ENCODE data around the gene BLTP3A. TPM values are rescaled to one million over a fixed set of nuclear protein-coding genes. Genes with fewer than 3 reads are reported as not detected.
"Not testable (repeated sequence)": the region's sequence is repeated elsewhere in the genome, so short reads cannot be mapped to it uniquely, and the experiment has no call there.

The BLTP3A gene
- total and polyA plus RNA-seq, 7 experiments from 2014 or later = 0.72 to 12.9 (median 11.7) TPM

DNA sequence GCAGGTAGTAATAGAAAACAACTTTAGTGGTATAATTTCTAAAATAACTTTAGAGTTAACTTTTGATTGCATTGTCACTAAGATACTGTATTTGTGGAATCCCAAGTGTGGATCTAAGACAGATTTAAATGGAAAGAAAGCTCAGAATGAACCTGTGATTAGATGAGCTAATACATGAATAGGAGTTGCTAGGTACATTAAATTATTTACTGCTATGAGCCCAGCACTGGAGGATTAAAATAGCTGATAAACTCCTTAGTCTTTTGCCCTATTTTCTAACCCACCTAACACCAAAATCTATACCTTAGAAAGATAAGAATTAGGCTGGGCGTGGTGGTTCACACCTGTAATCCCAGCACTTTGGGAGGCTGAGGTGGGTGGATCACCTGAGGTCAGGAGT is 23.7 kb upstream of the BLTP3A start:
- Mint-ChIP-seq H3K36me3 (peaks cover 4 to 54% (median 17%) of the 10 kb centered on the region in 5 donors), H3K4me1 (peaks cover 9 to 28% (median 18%) of the 10 kb centered on the region in 7 donors), H3K4me3 (no peak overlapping the region), H3K9me3 (no peaks in the 10 kb centered on the region), H3K27me3 (no peaks in the 10 kb centered on the region), H3K27ac (no peak overlapping the region)
- H3K4me3 ChIP-seq (ENCODE audit: low read length) = no peak overlapping the region
- CTCF ChIA-PET = no interaction called here
- H3K36me3 ChIP-seq (ENCODE audit: control insufficient read depth in 2 of 3, insufficient read depth in 3 of 3, low read length in 3 of 3) = peaks cover 18 to 70% (median 19%) of the 10 kb centered on the region in 3 experiments
- POLR2A ChIA-PET = interaction anchor here (1.1 kb wide), 1 partner anchor 10 kb away, joined by 3 read pairs; no protein-coding TSS in a partner anchor
- intact Hi-C loops (cut with micrococcal nuclease) = no loop called here
- DNase-seq = no peak
- H3K9me3 ChIP-seq (ENCODE audit: control insufficient read depth in 2 of 3, low read length in 3 of 3) = no peaks in the 10 kb centered on the region
- no peak overlapping the region for H3K27ac ChIP-seq (ENCODE audit: low read depth, low read length)
- H3K4me1 ChIP-seq (ENCODE audit: control insufficient read depth in 2 of 2, insufficient read depth in 2 of 2, low read length in 2 of 2) = peaks cover 0 to 10% of the 10 kb centered on the region in 2 donors
- no peaks in the 10 kb centered on the region for H3K27me3 ChIP-seq (ENCODE audit: control insufficient read depth in 2 of 2, insufficient read depth in 2 of 2, low read length in 2 of 2)
- no peak for ATAC-seq

DNA sequence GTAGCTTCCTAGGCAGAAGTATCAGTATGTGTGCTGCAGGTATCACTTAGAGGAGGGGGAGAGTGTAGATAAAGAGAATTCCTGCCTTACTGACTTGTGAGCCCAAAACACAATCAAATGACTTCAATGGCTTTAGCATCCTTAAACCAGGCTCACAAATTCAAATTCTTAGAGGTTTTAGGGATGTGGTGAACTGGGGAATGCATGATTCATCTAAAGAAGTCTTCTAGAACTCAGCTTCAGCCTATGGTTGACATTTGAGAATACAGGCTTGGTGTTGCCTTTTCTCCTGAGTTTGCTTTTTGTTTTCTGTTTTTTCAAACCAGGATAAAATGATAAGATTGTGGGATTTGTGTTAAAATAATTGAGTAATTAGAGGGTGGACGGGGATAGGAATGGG is 20.2 kb upstream of the BLTP3A start:
- ChIA-PET CTCF (no interaction called here), POLR2A (interaction anchor here (0.6 to 1.1 kb wide), 2 partner anchors 13 to 19 kb away, joined by 3 read pairs; no protein-coding TSS in a partner anchor)
- intact Hi-C loops (cut with micrococcal nuclease) = no loop called here
- no peak overlapping the region for H3K4me3 ChIP-seq (ENCODE audit: low read length)
- Mint-ChIP-seq H3K27me3 (no peaks in the 10 kb centered on the region), H3K4me3 (no peak overlapping the region), H3K36me3 (peaks cover 13 to 65% (median 22%) of the 10 kb centered on the region in 5 donors), H3K27ac (peak overlapping the region in 2 of 9 donors; percentile 19 to 48), H3K4me1 (peaks cover 9 to 27% (median 18%) of the 10 kb centered on the region in 7 donors), H3K9me3 (no peaks in the 10 kb centered on the region)
- H3K4me1 ChIP-seq (ENCODE audit: control insufficient read depth in 2 of 2, insufficient read depth in 2 of 2, low read length in 2 of 2) = peaks cover 0 to 10% of the 10 kb centered on the region in 2 donors
- no peaks in the 10 kb centered on the region for H3K27me3 ChIP-seq (ENCODE audit: control insufficient read depth in 2 of 2, insufficient read depth in 2 of 2, low read length in 2 of 2)
- no peaks in the 10 kb centered on the region for H3K9me3 ChIP-seq (ENCODE audit: control insufficient read depth in 2 of 3, low read length in 3 of 3)
- H3K27ac ChIP-seq (ENCODE audit: low read depth, low read length) = no peak overlapping the region
- ATAC-seq = no peak
- DNase-seq = no peak
- H3K36me3 ChIP-seq (ENCODE audit: control insufficient read depth in 2 of 3, insufficient read depth in 3 of 3, low read length in 3 of 3) = peaks cover 24 to 72% (median 25%) of the 10 kb centered on the region in 3 experiments

DNA sequence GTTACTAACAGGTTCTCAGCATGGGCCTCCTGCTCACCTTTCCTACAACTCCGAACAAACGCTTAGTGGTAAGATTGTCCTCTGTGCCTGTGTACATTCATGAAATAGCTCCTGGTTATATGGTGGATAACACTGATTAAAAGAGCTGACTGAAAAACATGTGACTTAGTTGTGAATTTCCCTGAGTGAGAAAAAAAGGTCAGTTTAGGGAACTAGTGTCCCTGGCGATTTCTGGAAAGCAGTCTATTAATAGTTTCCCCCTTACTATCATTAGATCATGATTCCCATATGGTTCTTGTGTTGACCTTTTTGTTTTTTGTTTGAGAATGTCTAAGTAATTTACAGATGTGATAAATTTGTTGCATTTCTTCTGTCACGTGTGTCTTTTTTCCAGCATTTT is 18.9 kb upstream of the BLTP3A start:
- no peaks in the 10 kb centered on the region for H3K27me3 Mint-ChIP-seq
- H3K4me3 Mint-ChIP-seq = no peak overlapping the region
- no peak overlapping the region for H3K27ac Mint-ChIP-seq
- Histone ChIP-seq H3K27me3 (ENCODE audit: control insufficient read depth in 2 of 2, insufficient read depth in 2 of 2, low read length in 2 of 2) (no peaks in the 10 kb centered on the region), H3K9me3 (ENCODE audit: control insufficient read depth in 2 of 3, low read length in 3 of 3) (no peaks in the 10 kb centered on the region), H3K4me1 (ENCODE audit: control insufficient read depth in 2 of 2, insufficient read depth in 2 of 2, low read length in 2 of 2) (peaks cover 0 to 10% of the 10 kb centered on the region in 2 donors), H3K27ac (ENCODE audit: low read depth, low read length) (no peak overlapping the region), H3K36me3 (ENCODE audit: control insufficient read depth in 2 of 3, insufficient read depth in 3 of 3, low read length in 3 of 3) (peaks cover 14 to 64% (median 17%) of the 10 kb centered on the region in 3 experiments), H3K4me3 (ENCODE audit: low read length) (no peak overlapping the region)
- POLR2A ChIA-PET = interaction anchor here (0.6 kb wide), 1 partner anchor 21 kb away, joined by 3 read pairs; no protein-coding TSS in a partner anchor
- ATAC-seq (no peak), DNase-seq (no peak)
- CTCF ChIA-PET = no interaction called here
- peaks cover 13 to 58% (median 24%) of the 10 kb centered on the region in 5 donors for H3K36me3 Mint-ChIP-seq
- peaks cover 9 to 23% (median 18%) of the 10 kb centered on the region in 7 donors for H3K4me1 Mint-ChIP-seq
- intact Hi-C loops (cut with micrococcal nuclease) = no loop called here
- H3K9me3 Mint-ChIP-seq = no peaks in the 10 kb centered on the region

DNA sequence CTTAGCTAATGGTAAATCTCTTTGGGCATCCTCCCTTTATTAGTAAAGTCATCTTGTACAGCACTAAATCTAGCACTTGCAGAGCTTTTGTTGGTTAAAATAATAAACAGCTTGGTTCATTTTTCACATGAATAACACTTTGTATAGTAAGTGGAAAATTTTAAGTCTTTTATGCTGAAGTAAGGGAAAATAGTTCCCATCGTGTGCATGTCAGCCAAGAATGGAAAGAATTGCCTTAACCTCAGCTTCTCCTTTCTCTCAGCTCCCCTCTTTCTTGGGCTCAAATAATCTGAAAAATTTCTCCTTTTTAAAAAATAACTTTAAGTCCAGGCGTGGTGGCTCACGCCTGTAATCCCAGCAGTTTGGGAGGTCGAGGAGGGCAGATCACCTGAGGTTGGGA is 18.0 kb upstream of the BLTP3A start:
- ATAC-seq = no peak
- DNase-seq = no peak
- Histone ChIP-seq H3K27ac (ENCODE audit: low read depth, low read length) (no peak overlapping the region), H3K4me3 (ENCODE audit: low read length) (no peak overlapping the region), H3K36me3 (ENCODE audit: control insufficient read depth in 2 of 3, insufficient read depth in 3 of 3, low read length in 3 of 3) (peaks cover 10 to 54% (median 17%) of the 10 kb centered on the region in 3 experiments), H3K4me1 (ENCODE audit: control insufficient read depth in 2 of 2, insufficient read depth in 2 of 2, low read length in 2 of 2) (peaks cover 0 to 10% of the 10 kb centered on the region in 2 donors), H3K9me3 (ENCODE audit: control insufficient read depth in 2 of 3, low read length in 3 of 3) (no peaks in the 10 kb centered on the region), H3K27me3 (ENCODE audit: control insufficient read depth in 2 of 2, insufficient read depth in 2 of 2, low read length in 2 of 2) (no peaks in the 10 kb centered on the region)
- POLR2A ChIA-PET = interaction anchor here (0.6 kb wide), 1 partner anchor 384 kb away, joined by 3 read pairs; no protein-coding TSS in a partner anchor
- Mint-ChIP-seq H3K4me1 (peaks cover 9 to 23% (median 18%) of the 10 kb centered on the region in 7 donors), H3K27ac (no peak overlapping the region), H3K4me3 (no peak overlapping the region), H3K27me3 (no peaks in the 10 kb centered on the region), H3K9me3 (no peaks in the 10 kb centered on the region), H3K36me3 (peaks cover 13 to 55% (median 27%) of the 10 kb centered on the region in 5 donors)
- intact Hi-C loops (cut with micrococcal nuclease) = no loop called here
- CTCF ChIA-PET = no interaction called here

DNA sequence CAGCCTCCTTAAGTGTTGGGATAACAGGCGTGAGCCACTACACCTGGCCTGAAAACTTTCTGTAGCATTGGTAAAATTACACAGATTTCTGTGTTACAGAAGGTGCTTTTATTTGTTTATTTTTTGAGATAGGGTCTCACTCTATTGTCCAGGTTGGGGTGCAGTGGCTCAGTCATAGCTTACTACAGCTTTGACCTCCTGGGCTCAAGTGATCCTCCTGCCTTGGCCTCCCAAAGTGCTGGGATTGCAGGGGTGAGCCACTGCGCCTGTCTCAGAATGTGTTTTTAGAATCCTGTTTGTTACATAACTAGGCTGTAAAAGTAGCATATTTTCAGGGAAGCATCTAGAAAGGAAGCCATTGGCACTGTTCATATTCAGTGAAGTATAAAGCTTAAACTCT is 16.9 kb upstream of the BLTP3A start:
- Mint-ChIP-seq H3K4me1 (peaks cover 7 to 18% (median 15%) of the 10 kb centered on the region in 7 donors), H3K27me3 (no peaks in the 10 kb centered on the region), H3K9me3 (no peaks in the 10 kb centered on the region), H3K27ac (no peak overlapping the region), H3K4me3 (no peak overlapping the region), H3K36me3 (peaks cover 11 to 49% (median 28%) of the 10 kb centered on the region in 5 donors)
- Histone ChIP-seq H3K36me3 (ENCODE audit: control insufficient read depth in 2 of 3, insufficient read depth in 3 of 3, low read length in 3 of 3) (peaks cover 10 to 48% (median 10%) of the 10 kb centered on the region in 3 experiments), H3K27ac (ENCODE audit: low read depth, low read length) (no peak overlapping the region), H3K9me3 (ENCODE audit: control insufficient read depth in 2 of 3, low read length in 3 of 3) (no peaks in the 10 kb centered on the region), H3K4me1 (ENCODE audit: control insufficient read depth in 2 of 2, insufficient read depth in 2 of 2, low read length in 2 of 2) (peaks cover 0 to 10% of the 10 kb centered on the region in 2 donors), H3K4me3 (ENCODE audit: low read length) (no peak overlapping the region), H3K27me3 (ENCODE audit: control insufficient read depth in 2 of 2, insufficient read depth in 2 of 2, low read length in 2 of 2) (no peaks in the 10 kb centered on the region)
- DNase-seq (no peak), ATAC-seq (no peak)
- ChIA-PET CTCF (no interaction called here), POLR2A (no interaction called here)
- intact Hi-C loops (cut with micrococcal nuclease) = no loop called here

DNA sequence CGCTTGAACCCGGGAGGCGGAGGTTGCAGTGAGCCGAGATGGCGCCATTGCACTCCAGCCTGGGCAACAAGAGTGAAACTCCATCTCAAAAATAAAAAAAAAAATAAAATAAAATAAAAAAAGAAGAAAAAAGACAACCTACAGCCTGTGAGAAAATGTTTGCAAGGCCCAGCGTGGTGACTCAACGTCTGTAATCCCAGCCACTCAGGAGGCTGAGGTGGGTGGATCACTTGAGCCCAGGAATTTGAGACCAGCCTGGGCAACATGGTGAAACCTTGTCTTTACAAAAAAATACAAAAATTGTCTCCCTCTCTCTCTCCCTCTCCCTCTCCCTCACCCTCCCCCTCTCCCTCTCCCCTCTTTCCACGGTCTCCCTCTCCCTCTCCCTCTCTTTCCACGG is 6.5 kb upstream of the BLTP3A start:
- DNase-seq; H3K4me3 ChIP-seq (ENCODE audit: low read length); H3K36me3 ChIP-seq (ENCODE audit: control insufficient read depth in 2 of 3, insufficient read depth in 3 of 3, low read length in 3 of 3); H3K27ac ChIP-seq (ENCODE audit: low read depth, low read length); H3K9me3 ChIP-seq (ENCODE audit: control insufficient read depth in 2 of 3, low read length in 3 of 3); H3K4me1 Mint-ChIP-seq; H3K27me3 Mint-ChIP-seq; H3K4me1 ChIP-seq (ENCODE audit: control insufficient read depth in 2 of 2, insufficient read depth in 2 of 2, low read length in 2 of 2); H3K36me3 Mint-ChIP-seq; ATAC-seq; POLR2A ChIA-PET; H3K27me3 ChIP-seq (ENCODE audit: control insufficient read depth in 2 of 2, insufficient read depth in 2 of 2, low read length in 2 of 2); H3K4me3 Mint-ChIP-seq; H3K27ac Mint-ChIP-seq; CTCF ChIA-PET; H3K9me3 Mint-ChIP-seq; intact Hi-C loops (cut with micrococcal nuclease): not testable (repeated sequence)

DNA sequence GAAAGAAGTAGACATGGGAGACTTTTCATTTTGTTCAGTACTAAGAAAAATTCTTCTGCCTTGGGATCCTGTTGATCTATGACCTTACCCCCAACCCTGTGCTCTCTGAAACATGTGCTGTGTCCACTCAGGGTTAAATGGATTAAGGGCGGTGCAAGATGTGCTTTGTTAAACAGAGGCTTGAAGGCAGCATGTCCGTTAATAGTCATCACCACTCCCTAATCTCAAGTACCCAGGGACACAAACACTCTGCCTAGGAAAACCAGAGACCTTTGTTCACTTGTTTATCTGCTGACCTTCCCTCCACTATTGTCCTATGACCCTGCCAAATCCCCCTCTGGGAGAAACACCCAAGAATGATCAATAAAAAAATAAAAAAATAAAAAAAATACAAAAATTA is 4.7 kb upstream of the BLTP3A start:
- DNase-seq, H3K27ac Mint-ChIP-seq, CTCF ChIA-PET: not testable (repeated sequence)

More for the DNA sequence above, 4.7 kb upstream of the BLTP3A start:
- H3K4me3 ChIP-seq (ENCODE audit: low read length); H3K27me3 Mint-ChIP-seq; POLR2A ChIA-PET; H3K4me3 Mint-ChIP-seq; H3K9me3 Mint-ChIP-seq; ATAC-seq; H3K9me3 ChIP-seq (ENCODE audit: control insufficient read depth in 2 of 3, low read length in 3 of 3); H3K36me3 Mint-ChIP-seq; H3K27ac ChIP-seq (ENCODE audit: low read depth, low read length); H3K4me1 ChIP-seq (ENCODE audit: control insufficient read depth in 2 of 2, insufficient read depth in 2 of 2, low read length in 2 of 2); H3K27me3 ChIP-seq (ENCODE audit: control insufficient read depth in 2 of 2, insufficient read depth in 2 of 2, low read length in 2 of 2); intact Hi-C loops (cut with micrococcal nuclease); H3K36me3 ChIP-seq (ENCODE audit: control insufficient read depth in 2 of 3, insufficient read depth in 3 of 3, low read length in 3 of 3): not testable (repeated sequence)
- peaks cover 7 to 16% (median 11%) of the 10 kb centered on the region in 7 donors for H3K4me1 Mint-ChIP-seq

Measured in naive thymus-derived CD4-positive, alpha-beta T cell (primary cell).